HG02623 (cell line): ENCODE data around the gene ASAP2.

ENCODE experiments used
- ATAC-seq: cut with Tn5 transposase; IDR thresholded peaks from one replicate; pipeline ENCODE4 v1.9.1; 2021; ENCODE audit warnings: moderate library complexity; ENCODE audit not compliant: unreplicated experiment

ASAP2 gene

DNA sequence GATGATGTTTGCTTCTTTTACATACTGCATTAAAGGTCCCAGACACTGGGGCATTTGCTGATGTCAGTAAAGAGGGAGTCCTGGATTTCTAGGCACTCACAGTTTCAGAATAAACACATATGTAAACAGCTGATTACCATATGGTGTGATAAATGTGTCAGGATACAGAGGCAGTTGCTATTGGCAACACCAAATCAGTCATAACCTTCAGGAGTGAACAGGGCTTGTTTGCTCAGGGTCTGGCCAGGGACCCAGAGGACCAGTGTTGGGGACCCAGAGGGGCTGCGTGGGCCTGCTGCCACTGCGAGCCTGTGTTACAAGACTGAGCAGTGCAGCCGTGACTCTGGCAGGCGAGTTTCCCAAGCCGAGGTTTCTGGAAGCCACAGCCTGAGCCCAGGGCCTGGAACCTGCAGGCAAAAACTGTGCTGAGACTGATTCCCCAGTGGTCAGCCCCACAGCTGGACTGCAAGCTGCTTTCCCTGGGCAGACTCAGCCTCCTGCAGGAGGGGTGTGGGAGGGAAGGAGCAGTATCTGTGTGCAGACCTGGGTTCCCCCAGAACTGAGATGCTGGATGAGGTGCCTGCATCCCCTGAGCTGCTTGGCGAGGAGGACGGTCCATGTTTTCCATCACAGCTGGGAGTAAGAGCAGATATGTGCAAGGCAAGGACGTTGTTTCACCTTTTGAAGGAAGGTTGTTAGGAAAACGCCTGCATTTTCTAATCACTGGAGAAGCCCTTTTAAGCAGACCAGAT, 23.6 kb downstream of the ASAP2 start:
- no peak for ATAC-seq

DNA sequence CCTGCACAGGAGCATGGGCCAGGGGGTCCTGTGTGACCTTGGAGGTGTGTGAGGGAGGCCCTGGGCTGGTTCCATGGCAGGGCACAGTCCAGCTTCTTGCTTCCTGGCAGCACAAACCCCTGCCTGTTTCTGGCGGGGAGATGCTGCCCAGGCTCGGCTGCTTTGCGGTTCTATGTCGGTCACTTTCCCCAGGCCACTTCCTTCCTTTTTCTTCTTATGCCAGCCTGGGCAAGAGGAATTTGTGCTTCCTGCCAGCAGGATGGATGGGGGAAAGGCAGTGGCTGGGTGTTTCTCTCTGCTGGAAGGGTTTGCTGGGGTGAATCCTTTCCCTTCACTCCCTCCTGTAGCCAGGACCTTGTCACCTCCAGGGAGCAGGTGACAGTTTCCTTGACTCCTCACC, 24.3 kb downstream of the ASAP2 start:
- ATAC-seq: no peak

DNA sequence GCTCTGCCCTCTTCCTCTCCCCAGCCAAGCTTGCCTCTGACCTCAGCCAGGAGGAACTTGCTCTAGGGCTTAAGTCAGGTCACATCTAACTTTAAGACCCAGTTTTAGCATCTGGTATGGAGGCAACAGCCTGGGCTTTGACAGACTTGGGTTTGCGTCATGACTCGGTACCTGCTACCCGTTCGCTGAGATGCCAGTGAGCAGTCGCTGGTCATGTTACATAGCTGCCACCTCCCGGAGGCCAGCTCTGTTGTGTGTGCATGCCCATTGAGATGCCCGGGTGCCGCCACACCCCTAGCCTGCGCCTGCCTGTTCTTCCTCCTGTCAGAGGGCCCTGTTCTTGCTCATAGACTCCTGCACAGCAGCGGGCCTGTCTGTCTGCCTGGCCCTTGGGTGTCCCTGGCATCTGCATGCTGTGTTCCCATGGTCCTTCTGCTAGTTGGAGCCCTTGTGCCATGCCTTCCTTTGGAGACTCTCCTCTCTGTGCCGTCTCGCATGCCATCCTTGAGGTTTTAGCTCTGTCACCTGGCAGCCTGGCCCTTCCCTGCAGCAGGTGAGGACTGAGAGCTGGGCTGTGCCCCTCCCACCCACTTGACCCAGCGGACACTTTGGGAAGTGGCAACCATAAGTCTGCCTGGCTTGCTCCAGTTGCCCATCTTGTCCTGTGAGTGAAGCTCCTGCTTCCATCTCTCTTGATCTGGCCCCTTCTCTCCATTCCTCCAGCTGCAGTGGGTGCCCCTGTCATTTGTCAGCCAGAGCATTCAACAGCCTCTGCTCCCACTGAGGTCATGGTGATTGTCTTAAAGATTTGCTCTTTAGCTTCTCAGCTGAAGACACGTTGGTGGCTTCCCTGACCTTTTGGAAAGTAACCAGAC, 24.9 kb downstream of the ASAP2 start:
- ATAC-seq: no peak

DNA sequence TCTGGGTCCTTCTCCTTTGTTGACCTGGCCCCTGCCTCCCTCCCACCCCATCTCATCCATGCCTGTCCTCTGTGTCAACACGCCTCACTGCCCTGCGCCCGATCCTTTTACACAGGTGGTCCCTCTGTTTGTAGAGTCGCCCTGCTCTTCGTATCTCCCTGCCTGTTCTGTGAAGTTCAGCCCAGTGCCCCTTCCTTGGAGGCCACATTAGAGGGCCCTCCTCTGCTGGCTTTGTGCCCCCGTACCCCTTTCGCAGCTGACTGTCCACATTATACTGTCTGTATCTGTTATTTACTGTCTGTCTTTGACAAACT, 25.5 kb downstream of the ASAP2 start:
- no peak for ATAC-seq

DNA sequence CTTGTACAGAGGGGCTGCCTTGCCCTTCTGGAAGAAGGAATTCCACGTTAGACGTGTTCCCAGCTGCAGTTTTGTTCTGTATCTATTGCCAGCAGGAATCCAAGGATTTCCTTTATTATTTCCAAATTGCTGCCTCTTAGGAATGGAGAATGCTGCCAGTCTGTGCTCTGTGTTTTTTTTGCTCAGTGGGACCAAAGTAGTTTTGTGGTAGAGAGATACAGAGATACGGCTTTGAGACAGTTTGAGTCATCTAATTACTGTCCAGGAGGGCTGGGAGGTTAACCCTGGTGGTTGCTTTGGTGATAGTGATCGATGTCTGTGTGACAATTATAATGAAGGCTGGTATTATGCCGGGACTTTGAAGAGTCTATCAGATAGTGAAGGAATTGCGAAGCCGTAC, 26.3 kb downstream of the ASAP2 start:
- ATAC-seq: no peak

DNA sequence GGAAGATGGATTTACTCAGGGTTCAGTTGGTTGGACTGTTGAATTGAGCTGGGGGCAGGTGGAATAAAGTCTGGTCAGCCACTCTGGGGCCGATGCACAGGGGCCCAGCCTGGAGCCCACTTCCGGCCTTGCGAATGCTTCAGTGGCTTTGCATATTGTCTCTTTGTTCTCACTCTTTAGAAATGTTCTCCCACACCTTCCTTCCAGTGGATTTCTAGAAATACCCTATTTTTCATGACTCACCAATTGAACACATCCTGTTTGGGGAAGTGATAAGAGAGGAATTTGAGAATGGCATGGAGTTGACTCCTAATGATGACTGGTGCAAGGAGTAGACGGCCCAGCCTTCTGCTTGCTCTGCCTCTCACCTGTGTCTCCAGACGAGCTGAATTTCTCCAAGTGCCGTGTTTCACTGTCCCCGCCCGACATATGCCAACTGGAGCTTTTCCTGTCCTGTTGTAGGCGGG, 28.1 kb downstream of the ASAP2 start:
- ATAC-seq: no peak

DNA sequence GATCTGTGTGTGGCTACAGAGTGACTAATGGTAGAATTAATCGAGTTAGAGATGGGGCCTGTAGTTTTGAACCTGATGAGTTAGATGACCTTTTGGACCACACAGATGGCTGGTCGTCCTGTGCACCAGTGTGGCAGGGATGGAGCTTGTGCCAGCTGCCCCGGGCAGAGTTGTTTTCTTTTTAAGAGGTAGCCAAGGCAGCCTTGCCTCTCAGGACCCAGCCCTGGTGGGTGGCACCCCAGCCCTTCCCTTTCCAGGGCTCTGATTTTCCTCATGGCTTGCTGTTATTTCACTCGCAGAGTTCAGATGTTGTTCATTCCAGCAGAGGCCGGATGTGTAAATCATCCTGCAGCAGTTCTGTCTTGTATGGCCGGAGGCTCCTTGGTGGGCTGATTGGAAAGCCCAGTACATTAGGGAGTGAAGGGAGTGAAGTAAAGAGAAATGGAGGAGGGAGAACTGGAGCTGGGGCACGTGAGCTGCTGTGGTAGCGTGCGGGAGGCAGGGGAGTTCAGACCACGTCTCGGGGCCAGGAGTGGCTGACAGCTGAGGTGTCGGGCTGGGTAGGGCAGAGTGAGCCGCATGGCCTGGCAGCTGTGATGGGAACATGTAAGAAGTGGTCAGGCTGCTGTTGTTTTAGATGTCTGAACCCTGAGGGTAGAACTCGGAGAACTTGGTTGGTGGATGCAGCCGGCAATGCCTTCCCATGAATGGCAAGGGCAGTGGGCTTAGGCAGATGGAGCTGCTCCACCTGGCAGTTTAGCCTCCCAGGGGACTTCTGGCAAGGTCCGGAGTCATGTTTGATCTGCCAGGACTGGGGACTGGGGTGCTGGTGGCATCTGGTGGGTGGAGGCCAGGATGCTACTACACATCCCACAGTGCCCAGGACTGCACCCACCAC, 28.8 kb downstream of the ASAP2 start:
- no peak for ATAC-seq

DNA sequence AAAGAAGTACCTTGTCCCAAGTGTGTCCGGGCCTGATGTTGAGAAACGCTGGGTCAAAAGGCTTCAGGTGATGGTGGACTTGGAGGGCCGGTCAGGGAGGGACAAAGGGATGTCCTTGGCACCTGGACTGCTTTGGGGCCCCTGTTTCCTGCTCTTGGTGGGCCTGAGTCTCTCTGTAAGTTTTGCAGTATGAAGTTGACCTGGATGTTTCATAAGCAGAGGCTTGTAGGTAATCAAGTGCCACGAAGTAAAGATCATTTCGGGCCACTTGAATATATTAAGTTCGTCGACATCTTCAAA, 29.4 kb downstream of the ASAP2 start:
- no peak for ATAC-seq

DNA sequence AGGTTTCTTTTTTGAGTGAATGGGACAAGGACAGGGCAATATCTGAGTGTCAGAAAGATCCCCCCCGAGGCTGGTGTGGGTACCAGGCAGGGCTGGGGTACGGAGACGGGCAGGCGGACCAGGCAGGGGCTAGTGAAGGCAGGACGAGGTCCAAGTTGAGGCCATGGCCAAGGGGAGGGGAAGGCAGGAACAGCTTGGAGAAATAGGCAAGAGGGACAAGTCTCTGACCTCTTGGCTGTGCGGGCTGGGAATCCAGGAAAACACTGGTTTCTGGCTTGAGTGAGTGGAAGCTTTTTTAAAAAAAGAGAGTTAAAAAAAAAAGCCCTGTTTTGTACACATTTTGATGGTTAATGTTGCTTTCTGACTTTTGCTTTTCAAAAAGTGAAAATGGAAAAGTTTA, 30.3 kb downstream of the ASAP2 start:
- no peak for ATAC-seq

DNA sequence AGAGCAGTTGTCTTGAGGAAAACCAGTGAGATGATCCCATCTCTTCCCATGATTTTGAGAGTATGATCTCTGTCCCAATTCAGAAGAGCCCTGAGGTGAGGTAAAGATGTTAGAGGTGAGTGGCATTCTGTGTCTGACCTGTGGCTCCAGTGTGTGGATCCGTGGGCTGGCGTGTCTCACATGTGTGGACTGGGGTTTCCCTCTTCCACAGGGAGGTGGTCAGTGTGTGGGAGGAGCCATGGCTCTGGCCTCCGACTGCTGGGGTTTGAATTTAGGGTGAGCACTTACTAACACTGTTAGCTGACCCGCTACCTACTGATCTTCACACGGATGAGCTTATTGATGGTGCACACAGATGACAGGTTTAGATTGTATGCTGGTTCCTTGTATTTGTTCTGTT, 31.2 kb downstream of the ASAP2 start:
- no peak for ATAC-seq

DNA sequence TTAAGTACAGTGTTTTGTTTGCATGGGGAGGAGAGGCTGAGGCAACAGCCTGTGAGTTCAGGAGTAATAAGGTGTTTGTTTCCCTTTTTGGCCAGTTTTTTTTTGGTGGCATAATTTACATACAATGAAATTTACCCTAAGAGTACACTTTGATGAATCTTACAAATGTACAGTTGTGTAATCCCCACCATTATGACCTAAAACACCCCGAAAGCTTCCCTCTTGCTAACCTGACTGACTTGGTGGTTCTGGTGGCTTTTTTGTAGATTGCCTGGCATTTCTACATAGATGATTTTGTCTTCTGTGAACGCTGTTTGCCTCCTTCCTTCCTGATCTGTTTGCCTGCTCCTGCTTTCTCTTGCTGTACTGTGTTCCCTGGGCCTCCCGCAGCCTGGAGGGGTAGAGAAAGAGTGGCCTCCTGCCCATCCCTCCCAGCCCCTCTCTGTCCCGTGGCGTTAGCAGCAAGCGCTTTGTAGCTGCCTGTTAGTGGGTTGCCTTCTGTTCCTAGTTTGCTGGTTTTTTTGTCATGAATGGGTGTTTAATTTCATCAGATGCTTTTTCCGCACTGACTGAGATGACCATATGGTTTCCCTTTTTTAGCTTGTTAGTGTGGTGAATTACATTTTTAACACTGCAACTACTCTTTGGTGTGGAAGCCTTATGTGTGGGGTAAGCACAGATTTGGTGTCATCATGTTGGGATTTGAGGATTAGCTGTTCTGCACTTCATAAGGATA, 32.1 kb downstream of the ASAP2 start:
- no peak for ATAC-seq

DNA sequence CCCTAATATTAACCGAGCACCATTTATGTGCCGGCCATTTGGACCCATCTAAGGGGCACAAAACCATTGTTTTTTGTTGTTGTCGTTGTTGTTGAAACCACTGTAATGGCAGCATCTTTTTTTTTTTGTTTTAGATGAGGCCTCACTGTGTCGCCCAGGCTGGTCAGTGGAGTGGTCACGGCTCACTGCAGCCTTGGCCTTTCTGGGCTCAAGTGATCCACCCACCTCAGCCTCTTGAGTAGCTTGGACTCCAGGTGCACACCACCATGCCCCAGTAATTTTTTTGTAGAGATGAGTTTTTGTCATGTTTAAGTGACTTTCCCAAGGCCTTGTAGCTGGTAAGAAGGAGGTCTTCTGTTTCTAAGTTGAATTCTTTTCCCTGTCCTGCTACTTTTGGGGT, 33.0 kb downstream of the ASAP2 start:
- no peak for ATAC-seq

DNA sequence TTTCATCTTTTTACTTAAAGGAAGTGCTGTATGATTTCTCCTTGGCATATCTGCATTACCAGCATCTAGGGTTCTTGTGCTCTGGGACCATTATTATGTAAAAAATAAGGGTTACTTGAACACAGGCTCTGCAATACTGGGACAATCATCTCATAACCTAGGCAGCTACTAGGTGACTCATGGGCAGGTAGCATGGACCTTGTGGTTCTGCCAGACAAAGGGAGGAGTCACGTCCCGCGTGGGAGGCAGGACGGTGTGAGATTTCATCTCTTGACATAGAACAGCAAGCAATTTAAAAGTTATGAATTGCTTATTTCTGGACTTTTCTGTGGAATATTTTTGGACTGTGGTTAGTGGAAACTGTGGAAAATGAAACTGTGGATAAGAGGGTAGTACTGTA, 34.1 kb downstream of the ASAP2 start:
- no peak for ATAC-seq

DNA sequence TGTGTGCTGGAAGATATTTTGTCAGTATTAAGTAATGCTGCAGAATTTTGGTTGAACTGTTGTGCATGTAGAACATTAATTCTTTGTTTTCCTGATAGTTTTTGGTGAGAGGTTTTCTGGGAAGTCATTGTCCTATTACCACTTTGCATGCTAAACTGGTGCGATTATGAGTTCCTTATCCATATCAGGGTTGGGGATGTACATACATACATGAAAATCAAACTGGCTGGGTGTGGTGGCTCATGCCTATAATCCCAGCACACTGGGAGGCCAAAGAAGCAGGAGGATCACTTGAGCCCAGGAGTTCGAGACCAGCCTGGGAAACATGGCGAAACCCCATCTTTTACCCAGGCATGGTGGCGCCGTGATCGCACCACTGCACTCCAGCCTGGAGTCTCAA, 34.6 kb downstream of the ASAP2 start:
- no peak for ATAC-seq

DNA sequence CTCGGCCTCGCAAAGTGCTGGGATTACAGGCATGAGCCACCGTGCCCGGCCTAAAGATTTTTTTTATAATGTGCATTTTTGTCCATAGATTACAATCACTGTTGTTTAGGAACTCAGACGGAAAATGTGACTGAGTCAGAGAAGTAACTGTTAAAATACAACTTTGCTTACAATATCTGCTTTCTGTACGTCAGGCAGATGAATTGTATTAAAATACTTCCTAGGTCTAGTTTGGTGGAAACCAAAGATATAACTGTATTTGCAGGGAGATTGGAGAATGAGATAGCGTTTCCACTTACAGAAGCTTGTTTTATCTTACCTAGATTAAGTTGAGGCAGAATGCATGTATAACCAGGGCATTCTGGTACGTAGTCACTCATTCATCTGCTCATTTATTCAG, 36.7 kb downstream of the ASAP2 start:
- ATAC-seq: no peak

DNA sequence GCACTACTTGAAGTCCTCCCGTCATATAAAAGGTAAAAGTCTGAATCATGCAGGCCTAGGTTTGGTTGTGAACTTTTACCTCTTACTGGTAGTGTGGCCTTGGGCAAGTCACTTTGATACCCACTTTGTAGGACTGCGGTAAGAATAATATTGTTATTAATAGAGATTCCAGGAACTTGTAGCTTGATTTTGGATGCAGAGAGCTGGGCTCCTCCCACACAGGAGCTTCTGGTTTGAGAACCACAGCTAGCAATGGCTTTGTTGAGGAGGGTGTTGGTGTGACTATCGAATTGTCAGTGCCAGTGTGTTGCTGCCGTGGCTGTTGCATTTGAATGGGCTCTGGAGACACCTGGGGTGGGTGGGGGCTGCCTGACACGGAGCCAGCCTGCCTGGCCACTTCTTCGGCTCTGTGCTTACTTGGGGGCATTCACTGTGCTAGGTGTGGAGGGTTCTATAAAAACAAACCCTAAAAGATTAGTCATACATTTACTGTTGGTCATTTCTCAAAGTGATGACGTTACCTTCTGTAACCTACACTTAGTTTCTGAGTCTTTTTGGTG, 38.5 kb downstream of the ASAP2 start:
- ATAC-seq: no peak

DNA sequence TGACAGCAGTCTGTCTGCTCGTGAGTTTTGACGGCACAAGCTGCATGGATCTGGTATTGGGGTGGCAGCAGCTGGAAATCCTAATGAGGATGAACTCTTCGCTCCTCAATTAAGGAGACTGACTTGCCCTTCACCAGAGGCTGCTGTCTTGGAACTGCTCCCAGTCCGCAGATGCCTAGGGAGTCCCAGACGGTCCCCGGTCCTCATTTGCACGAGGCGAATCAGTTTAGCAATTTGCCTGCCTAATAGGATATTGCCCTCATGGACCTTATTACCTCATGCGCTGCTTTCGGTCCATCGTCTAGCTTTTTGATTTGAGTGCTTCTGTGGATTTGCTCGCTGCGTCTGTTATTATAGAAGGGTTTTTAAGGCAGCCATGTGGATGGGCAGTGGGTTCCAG, 40.6 kb downstream of the ASAP2 start:
- no peak for ATAC-seq

DNA sequence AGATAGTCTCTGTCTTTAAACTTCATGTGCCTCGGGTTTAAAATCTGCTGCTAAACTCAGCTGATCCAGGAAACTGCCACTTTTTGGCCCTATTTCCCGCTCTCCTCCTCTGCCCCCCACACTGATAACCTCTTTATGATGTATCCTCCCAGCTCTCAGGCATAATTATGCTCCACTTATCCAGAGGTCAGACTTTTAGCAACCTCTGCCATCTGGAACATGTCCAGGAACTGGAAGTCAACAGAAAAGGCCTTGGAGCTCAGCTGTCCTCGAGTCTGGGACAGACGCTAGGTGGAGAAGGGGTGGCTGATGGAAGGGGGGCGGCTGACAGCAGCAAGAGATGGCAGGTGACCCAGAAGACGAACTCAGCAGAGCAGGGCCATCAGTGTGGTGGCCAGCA, 41.2 kb downstream of the ASAP2 start:
- ATAC-seq: no peak

DNA sequence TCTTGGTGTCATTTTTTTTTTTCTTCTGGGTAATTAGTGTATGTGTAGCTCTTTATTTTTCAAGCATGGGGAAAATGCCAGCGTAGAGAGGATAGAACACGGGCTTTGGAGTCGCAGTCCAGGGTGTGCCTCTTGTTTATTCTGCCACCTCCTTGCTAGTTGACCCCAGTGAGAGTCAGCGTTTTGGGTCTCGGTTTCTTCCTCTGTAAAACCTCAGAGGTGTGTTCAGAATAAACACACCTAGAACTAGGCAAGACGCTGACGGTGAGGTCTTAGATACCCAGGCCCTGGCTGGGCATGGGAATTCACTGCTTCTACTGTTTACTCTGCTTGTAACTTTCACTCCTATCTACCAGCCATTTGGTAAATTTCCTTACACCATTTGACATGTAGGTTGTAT, 41.8 kb downstream of the ASAP2 start:
- no peak for ATAC-seq

DNA sequence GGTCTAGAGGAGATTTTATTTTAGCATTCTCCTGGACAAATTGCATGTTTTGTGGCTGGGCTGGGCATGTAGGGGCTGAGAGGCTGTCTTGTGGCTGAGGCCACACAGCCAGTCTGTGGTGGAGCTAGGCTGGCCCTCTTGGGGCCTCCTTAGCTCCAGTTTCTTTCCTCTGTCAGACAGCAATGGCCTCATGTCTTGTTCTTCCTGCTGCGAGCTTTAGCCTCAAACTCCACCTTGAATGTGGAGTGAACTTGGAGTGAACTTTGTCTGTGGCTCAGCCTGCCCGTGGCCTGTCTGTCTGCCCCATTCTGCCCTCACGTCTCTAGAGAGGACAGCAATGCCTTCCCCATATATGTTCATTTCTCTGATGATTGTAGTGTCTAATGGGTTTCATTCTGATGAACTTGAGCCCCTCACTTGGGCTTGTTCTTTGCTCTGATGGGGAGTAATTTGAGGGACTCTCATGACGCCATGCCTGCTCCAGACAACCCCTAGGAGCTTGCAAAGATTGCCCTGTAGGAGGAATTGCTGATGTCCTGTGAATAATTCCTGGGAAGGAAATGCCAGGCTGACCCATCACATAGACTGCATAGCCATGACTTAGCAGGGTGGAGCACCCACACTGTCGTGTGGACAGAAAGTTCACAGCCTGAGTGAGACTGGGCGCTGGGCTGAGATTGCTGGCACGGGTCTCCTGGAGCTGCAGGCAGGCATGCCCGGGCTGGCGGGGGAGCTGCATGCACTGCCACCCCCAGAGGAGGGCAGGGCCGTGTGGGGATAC, 42.6 kb downstream of the ASAP2 start:
- no peak for ATAC-seq
